Vagina (tissue), 2 donors: ENCODE results near the gene SLAIN1.

Experiments
- CTCF ChIP-seq, 3 experiments: fragments of 450-650 bp in 2 of 3; fragments of 200-600 bp in 1 of 3; sonication (generic) in 1 of 3; IDR thresholded peaks; one replicate each; pipeline ENCODE4 v1.5.1; 2017 to 2019; ENCODE audit warnings: antibody characterized with exemption in 3 of 3, mild to moderate bottlenecking in 2 of 3, moderate library complexity in 2 of 3
- POLR2A ChIP-seq, 2 donors: fragments of 450-650 bp; IDR thresholded peaks; one replicate each; pipeline ENCODE4 v1.6.1; 2017; ENCODE audit warnings: antibody characterized with exemption in 2 of 2, mild to moderate bottlenecking in 2 of 2, moderate library complexity in 2 of 2
- POLR2AphosphoS5 ChIP-seq, 2 donors: sonication (generic); formaldehyde crosslinking; IDR thresholded peaks; one replicate each; pipeline ENCODE4 v1.9.0; 2017; ENCODE audit warnings: antibody characterized with exemption in 2 of 2, mild to moderate bottlenecking in 2 of 2, low read depth in 1 of 2; ENCODE audit not compliant: insufficient read depth in 1 of 2

- TF ChIP-seq CTCF (IDR thresholded peaks at IDR 0.05) (no peak), POLR2A (IDR thresholded peaks at IDR 0.05) (no peak), POLR2AphosphoS5 (IDR thresholded peaks at IDR 0.05; ENCODE audit: insufficient read depth in 1 of 2, low read depth in 1 of 2) (no peak)
Observed at GRCh38 chr13:77774181-77774580, 76.7 kb downstream of the SLAIN1 start.
